SH-SY5Y (cell line): Measurements from ENCODE around the gene KANK3.

Source experiments
- GATA2 ChIP-seq: IDR thresholded peaks from 2 replicates; pipeline ENCODE4 v1.6.1; 2011; ENCODE audit warnings: mild to moderate bottlenecking, low read depth, low read length
- GATA3 ChIP-seq: IDR thresholded peaks from 2 replicates; pipeline ENCODE4 v1.6.1; 2011; ENCODE audit warnings: low read depth, mild to moderate bottlenecking, low read length, moderate library complexity

- TF ChIP-seq GATA2 (no peak), GATA3 (no peak)
Observed at GRCh38 chr19:8363803-8364771, 21.0 kb upstream of the KANK3 start, which contains the start of gene ANGPTL4.
